Lower leg skin (tissue), 3 donors: Measurements from ENCODE around the gene RBBP9.

Source experiments
- POLR2A ChIP-seq, 2 donors: fragments of 450-650 bp; IDR thresholded peaks; one replicate each; pipeline ENCODE4 v1.6.1; 2016 to 2017; ENCODE audit warnings: antibody characterized with exemption in 2 of 2, mild to moderate bottlenecking in 1 of 2, moderate library complexity in 1 of 2
- TF ChIP-seq, protein P1 (sequence below), 3 donors: fragments of 450-650 bp; IDR thresholded peaks; one replicate each; pipeline ENCODE4 v1.5.1; 2016; ENCODE audit warnings: antibody characterized with exemption in 3 of 3, mild to moderate bottlenecking in 3 of 3, moderate library complexity in 2 of 3

DNA sequence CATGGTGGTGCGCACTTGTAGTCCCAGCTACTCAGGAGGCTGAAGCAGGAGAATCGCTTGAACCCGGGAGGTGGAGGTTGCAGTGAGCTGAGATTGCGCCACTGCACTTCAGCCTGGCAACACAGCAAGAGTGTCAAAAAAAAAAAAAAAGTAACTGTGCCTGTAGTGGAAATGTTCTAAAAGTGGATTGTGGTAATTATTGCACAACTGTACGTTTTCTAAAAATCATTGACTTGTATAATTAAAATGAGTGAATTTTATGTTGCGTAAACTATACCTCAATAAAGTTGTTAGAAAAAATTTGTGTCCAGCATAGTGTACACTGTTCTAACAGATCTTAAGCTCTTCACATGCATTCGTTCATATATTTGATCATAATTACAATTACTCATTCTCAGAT is 16.2 kb upstream of the RBBP9 start:
- TF ChIP-seq, protein P1, sequence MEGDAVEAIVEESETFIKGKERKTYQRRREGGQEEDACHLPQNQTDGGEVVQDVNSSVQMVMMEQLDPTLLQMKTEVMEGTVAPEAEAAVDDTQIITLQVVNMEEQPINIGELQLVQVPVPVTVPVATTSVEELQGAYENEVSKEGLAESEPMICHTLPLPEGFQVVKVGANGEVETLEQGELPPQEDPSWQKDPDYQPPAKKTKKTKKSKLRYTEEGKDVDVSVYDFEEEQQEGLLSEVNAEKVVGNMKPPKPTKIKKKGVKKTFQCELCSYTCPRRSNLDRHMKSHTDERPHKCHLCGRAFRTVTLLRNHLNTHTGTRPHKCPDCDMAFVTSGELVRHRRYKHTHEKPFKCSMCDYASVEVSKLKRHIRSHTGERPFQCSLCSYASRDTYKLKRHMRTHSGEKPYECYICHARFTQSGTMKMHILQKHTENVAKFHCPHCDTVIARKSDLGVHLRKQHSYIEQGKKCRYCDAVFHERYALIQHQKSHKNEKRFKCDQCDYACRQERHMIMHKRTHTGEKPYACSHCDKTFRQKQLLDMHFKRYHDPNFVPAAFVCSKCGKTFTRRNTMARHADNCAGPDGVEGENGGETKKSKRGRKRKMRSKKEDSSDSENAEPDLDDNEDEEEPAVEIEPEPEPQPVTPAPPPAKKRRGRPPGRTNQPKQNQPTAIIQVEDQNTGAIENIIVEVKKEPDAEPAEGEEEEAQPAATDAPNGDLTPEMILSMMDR (IDR thresholded peaks at IDR 0.05), result no peak
- no peak for TF ChIP-seq POLR2A (IDR thresholded peaks at IDR 0.05)
